GM19023 (cell line): Measurements from ENCODE around the gene SLC12A7.

ENCODE experiments used
- ATAC-seq: cut with Tn5 transposase; IDR thresholded peaks from one replicate; pipeline ENCODE4 v1.9.1; 2021; ENCODE audit warnings: mild to moderate bottlenecking, moderate library complexity; ENCODE audit not compliant: unreplicated experiment

The SLC12A7 gene

GRCh38 chr5:1112596-1113331 lies 901 bp upstream of the SLC12A7 start:
- no peak for ATAC-seq

GRCh38 chr5:1111241-1111726 lies 579 bp downstream of the SLC12A7 start:
- peak; percentile 27 for ATAC-seq

- no peak for ATAC-seq
Observed at GRCh38 chr5:1110307-1111240, 1.3 kb downstream of the SLC12A7 start.

GRCh38 chr5:1109542-1110306 lies 2.1 kb downstream of the SLC12A7 start:
- no peak for ATAC-seq

- no peak for ATAC-seq
Observed at GRCh38 chr5:1108865-1109174, 3.0 kb downstream of the SLC12A7 start.

- ATAC-seq: no peak
Observed at GRCh38 chr5:1108023-1108864, 3.6 kb downstream of the SLC12A7 start.

- no peak for ATAC-seq
Observed at GRCh38 chr5:1107167-1108022, 4.5 kb downstream of the SLC12A7 start.

- ATAC-seq: no peak
Observed at GRCh38 chr5:1106385-1107166, 5.3 kb downstream of the SLC12A7 start.

GRCh38 chr5:1105350-1106265 lies 6.3 kb downstream of the SLC12A7 start:
- ATAC-seq: peak; percentile 46

- no peak for ATAC-seq
Observed at GRCh38 chr5:1104327-1105006, 7.4 kb downstream of the SLC12A7 start.

- ATAC-seq: no peak
Observed at GRCh38 chr5:1103505-1104326, 8.1 kb downstream of the SLC12A7 start.

GRCh38 chr5:1103093-1103492 lies 8.8 kb downstream of the SLC12A7 start:
- ATAC-seq: no peak

- ATAC-seq: no peak
Observed at GRCh38 chr5:1101961-1102713, 9.7 kb downstream of the SLC12A7 start.

GRCh38 chr5:1100664-1101574 lies 10.9 kb downstream of the SLC12A7 start:
- no peak for ATAC-seq
